Transverse colon (tissue), 4 donors: ENCODE results near the gene WDR64. TPM values are rescaled to one million over a fixed set of nuclear protein-coding genes. Genes with fewer than 3 reads are reported as not detected.

Experiments used
- DNase-seq: peaks from one replicate; pipeline ENCODE4 v3.0.0-alpha.2; 2019
- H3K27ac ChIP-seq, 4 donors: fragments of 200-600 bp; sonication (generic); 2 replicates each; pipeline ENCODE4 v1.5.1; 2016 to 2018; ENCODE audit warnings: inconsistent platforms in 4 of 4
- H3K27me3 ChIP-seq: fragments of 200-600 bp; sonication (generic); 2 replicates; pipeline ENCODE4 v1.5.1; 2017; ENCODE audit warnings: inconsistent platforms
- H3K36me3 ChIP-seq, 4 donors: fragments of 200-600 bp; sonication (generic); 2 replicates each; pipeline ENCODE4 v1.5.1; 2017 to 2019; ENCODE audit warnings: inconsistent platforms in 4 of 4
- H3K4me1 ChIP-seq, 4 donors: fragments of 200-600 bp; sonication (generic); 2 replicates each; pipeline ENCODE4 v1.5.1; 2017 to 2020; ENCODE audit warnings: inconsistent platforms in 4 of 4
- H3K4me3 ChIP-seq, 4 donors: fragments of 200-600 bp; sonication (generic); 1 replicate in 1 of 4; 2 replicates in 3 of 4; pipeline versions ENCODE4 v1.5.1 to v1.6.1; 2017 to 2019; ENCODE audit warnings: inconsistent platforms in 4 of 4
- H3K9me3 ChIP-seq, 2 donors: fragments of 200-600 bp; sonication (generic); 2 replicates each; pipeline ENCODE4 v1.5.1; 2017 to 2019; ENCODE audit warnings: inconsistent platforms in 2 of 2
- CTCF ChIP-seq, 5 experiments: fragments of 200-600 bp in 3 of 5; fragments of 450-650 bp in 2 of 5; sonication (generic) in 3 of 5; IDR thresholded peaks; 1 replicate in 2 of 5; 2 replicates in 3 of 5; pipeline ENCODE4 v1.5.1; 2016 to 2017; ENCODE audit warnings: antibody characterized with exemption in 5 of 5, inconsistent platforms in 3 of 5, mild to moderate bottlenecking in 2 of 5, moderate library complexity in 1 of 5
- EP300 ChIP-seq: sonication (generic); formaldehyde crosslinking; IDR thresholded peaks from one replicate; pipeline ENCODE4 v1.6.1; 2017; ENCODE audit warnings: antibody characterized with exemption, low read depth
- POLR2A ChIP-seq: fragments of 450-650 bp; IDR thresholded peaks from one replicate; pipeline ENCODE4 v1.6.1; 2016; ENCODE audit warnings: antibody characterized with exemption, mild to moderate bottlenecking, moderate library complexity
- POLR2AphosphoS5 ChIP-seq, 3 donors: sonication (generic); formaldehyde crosslinking; IDR thresholded peaks; one replicate each; pipeline ENCODE4 v1.6.1; 2016; ENCODE audit warnings: antibody characterized with exemption in 3 of 3
- WGBS, 2 donors: methylation state at CpG; one replicate each; pipeline ENCODE4 v1.1.5; 2018; ENCODE audit warnings: low coverage in 1 of 2; 5-methylcytosine and 5-hydroxymethylcytosine counted together
- in situ Hi-C, 4 donors: fragments of 200-750 bp; cut with MboI; loops; one replicate each; pipeline versions ENCODE4 v1.15.0 to v1.15.1; 2017; ENCODE audit warnings: low sequenced_read_pairs in 3 of 4, low pct_ligation_motif_present in 1 of 4, low pct_unique_long_range_greater_than_20kb in 1 of 4
- intact Hi-C: fragments of 100-400 bp; cut with DNase I; formaldehyde crosslinking; loops from one replicate; pipeline ENCODE4 v1.15.1; 2023; ENCODE audit warnings: low total_unique reads
- total RNA-seq, 4 donors: library from RNA; depleted of rRNA; stranded (reverse); fragments of >200 nt; gene quantifications; one replicate each; pipeline ENCODE4 v1.1.0, GENCODE V29; 2016

WDR64 gene
- total RNA-seq, 4 donors from 2014 or later: not detected

DNA sequence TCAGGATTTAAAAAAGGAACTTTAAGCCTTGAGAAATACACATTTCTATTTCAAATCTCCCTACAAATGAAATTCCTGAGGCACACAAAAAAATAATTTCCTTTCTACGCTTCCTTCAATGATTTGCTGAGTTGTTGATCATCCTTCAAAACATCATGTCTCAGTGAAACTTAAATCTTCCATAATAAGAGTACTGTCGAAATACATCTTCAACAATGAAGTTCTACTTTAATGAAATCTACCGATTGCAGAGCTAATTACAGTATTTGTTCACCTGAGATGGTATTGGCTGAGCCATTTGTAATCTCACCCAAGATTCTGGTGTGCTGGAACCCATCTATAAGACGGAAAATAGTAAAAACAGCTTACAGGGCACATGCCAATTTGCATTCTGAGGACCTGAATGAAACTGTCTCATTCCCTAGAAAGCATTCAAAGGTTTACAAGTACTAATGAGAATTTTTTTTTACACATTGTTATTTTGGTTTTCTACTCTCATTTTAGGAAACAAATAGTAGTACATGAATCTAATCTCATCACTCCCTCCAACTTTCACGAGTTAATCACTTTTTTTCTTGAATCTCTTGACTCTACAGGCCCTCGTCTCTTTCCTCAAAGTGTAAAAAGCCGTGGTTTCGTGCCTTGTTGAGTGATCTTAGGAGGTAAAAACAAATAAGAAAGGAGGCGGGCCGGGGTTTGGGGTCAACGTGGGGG is 13.0 kb upstream of the WDR64 start:
- WGBS, 2 donors: 9 to 11% methylated on average over 11 of the region's 11 CpGs
- peaks cover 0 to 28% (median 19%) of the 10 kb centered on the region in 4 donors for H3K4me1 ChIP-seq
- DNase-seq: no peak
- intact Hi-C loops: no loop called here
- peaks cover 0 to 5% (median 0%) of the 10 kb centered on the region in 4 donors for H3K36me3 ChIP-seq
- TF ChIP-seq EP300: no peak
- TF ChIP-seq CTCF (IDR thresholded peaks at IDR 0.05): no peak
- TF ChIP-seq POLR2AphosphoS5 (IDR thresholded peaks at IDR 0.05): no peak
- TF ChIP-seq POLR2A: no peak
- in situ Hi-C loops: loop anchor here in 2 of 4 donors (10.0 to 25.0 kb wide), 2 partner anchors 102 to 104 kb away; partner anchors contain the start of gene KMO (in 2 of the 2)
- H3K9me3 ChIP-seq: no peaks in the 10 kb centered on the region
- peak overlapping the region; percentile 81 to 92 (median 90) for H3K4me3 ChIP-seq
- H3K27me3 ChIP-seq: no peaks in the 10 kb centered on the region
- peak overlapping the region; percentile 87 to 92 (median 88) for H3K27ac ChIP-seq

DNA sequence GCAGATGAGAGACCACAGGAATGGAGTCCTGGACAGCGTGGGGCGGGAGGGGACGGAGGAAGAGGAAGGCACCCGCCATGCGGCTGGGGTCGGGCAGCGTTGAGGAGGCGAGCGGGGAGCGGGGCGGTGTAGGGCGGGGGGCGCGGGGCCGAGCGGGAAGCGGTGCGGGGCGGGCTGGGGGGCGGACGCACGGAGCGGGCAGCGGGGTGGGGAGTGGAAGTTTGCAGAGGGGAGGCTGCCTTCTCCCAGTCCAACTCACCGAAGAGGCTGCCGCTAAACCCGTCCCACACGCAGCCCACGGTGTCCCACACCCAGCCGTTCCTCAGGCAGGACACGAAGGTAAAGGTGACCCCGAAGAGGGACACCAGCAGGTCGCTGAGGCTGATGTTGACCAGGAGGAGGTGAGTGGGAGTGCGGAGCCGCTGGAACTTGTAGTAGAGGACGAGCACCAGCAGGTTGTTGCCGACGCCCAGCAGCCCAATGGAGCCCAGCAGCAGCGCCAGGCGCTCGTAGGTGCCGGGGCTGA is 12.4 kb upstream of the WDR64 start:
- DNase-seq: peak; percentile 42
- in situ Hi-C loops: loop anchor here in 2 of 4 donors (10.0 to 25.0 kb wide), 2 partner anchors 102 to 105 kb away; partner anchors contain the start of gene KMO (in 2 of the 2)
- Histone ChIP-seq H3K4me3 (peak overlapping the region; percentile 81 to 92 (median 90)), H3K36me3 (peaks cover 0 to 5% (median 0%) of the 10 kb centered on the region in 4 donors), H3K9me3 (no peaks in the 10 kb centered on the region), H3K4me1 (peaks cover 0 to 28% (median 19%) of the 10 kb centered on the region in 4 donors), H3K27me3 (no peaks in the 10 kb centered on the region), H3K27ac (peak overlapping the region; percentile 87 to 92 (median 88))
- intact Hi-C loops: no loop called here
- TF ChIP-seq EP300 (no peak), POLR2AphosphoS5 (IDR thresholded peaks at IDR 0.05) (no peak), CTCF (IDR thresholded peaks at IDR 0.05) (no peak), POLR2A (no peak)
- 1% methylated on average over 35 of the region's 42 CpGs; no CpG with 5 or more reads in 1 of the 2 donors for WGBS, 2 donors

DNA sequence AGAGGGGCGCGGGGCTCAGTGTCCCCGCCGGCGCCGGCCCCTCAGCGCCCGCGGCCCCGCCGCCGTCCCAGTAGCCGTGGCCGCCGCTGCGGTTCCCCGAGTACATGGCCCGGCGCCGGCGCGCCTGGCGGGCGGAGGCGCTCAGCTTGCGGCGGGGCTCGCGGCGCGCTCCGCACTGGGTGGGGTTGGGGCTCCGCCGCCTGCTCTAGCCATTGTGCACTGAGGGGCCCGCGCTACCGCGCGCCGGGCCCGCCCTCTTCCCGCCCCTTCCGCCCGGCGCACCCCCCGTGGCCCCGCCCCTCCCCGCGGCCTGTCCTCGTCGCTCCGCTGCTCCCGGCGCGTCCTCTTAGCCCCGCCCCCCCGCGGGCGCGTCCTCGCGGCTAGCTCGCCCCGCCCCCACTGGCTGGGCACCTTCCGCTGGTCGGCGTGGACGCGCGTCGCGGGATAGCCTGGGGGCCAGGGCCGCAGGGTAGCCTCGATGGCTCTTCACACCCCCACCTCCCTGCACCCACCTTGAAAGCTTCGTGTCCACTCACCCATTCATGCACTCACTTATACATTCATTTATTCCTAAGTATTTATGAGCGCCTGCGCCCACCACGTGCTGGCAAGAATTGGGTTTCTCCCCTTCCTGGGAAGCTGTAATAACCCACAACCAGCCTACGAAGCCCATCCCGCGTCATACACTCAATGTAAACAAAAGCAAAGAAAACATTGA is 11.8 kb upstream of the WDR64 start, which contains the start of the genes CHML and OPN3:
Gene CHML, minus strand, starts transcription at position 221 of the 718 bp plus-strand sequence. CDS start 4,603 bp downstream, outside the sequence.
Gene OPN3, minus strand, starts transcription at position 221 of the 718 bp plus-strand sequence. Its CDS starts 115 bp downstream, at position 106.
- Histone ChIP-seq H3K9me3 (no peaks in the 10 kb centered on the region), H3K27ac (peak within 1 kb of the TSS; percentile 87 to 92 (median 88)), H3K4me3 (peak within 1 kb of the TSS; percentile 81 to 92 (median 90)), H3K36me3 (peaks cover 0 to 2% (median 0%) of the 10 kb centered on the region in 4 donors), H3K27me3 (no peaks in the 10 kb centered on the region), H3K4me1 (peaks cover 0 to 28% (median 19%) of the 10 kb centered on the region in 4 donors)
- intact Hi-C loops: no loop called here
- 14% methylated on average over 17 of the region's 81 CpGs; no CpG with 5 or more reads in 1 of the 2 donors for WGBS, 2 donors
- no peak for TF ChIP-seq CTCF (IDR thresholded peaks at IDR 0.05)
- peak; percentile 51 to 85 (median 83) for TF ChIP-seq POLR2AphosphoS5 (IDR thresholded peaks at IDR 0.05)
- peak; percentile 97 for DNase-seq
- in situ Hi-C loops: loop anchor here in 1 of 4 donors (25.0 kb wide), 1 partner anchor 103 kb away; the partner anchor contains the start of gene KMO
